Right ventricle myocardium superior (tissue), 1 donor: ENCODE data around the gene ZNF428. TPM values are rescaled to one million over a fixed set of nuclear protein-coding genes. Genes with fewer than 3 reads are reported as not detected.
"Not testable (repeated sequence)": the region's sequence is repeated elsewhere in the genome, so short reads cannot be mapped to it uniquely, and the experiment has no call there.

Experiments
- ATAC-seq: fragments of 200-7000 bp; cut with Tn5 transposase; one replicate; pipeline ENCODE4 v1.9.1; 2020; ENCODE audit warnings: mild to moderate bottlenecking; ENCODE audit not compliant: poor library complexity
- DNase-seq: peaks from one replicate; pipeline ENCODE4 v3.0.0-alpha.2; 2020
- intact Hi-C: fragments of 100-400 bp; cut with DNase I; formaldehyde crosslinking; loops from one replicate; pipeline ENCODE4 v1.11.2; 2022
- total RNA-seq: library from RNA; stranded (reverse); fragmentation: NEBNext Ultra II Directional; extraction: Animal tissue kit (Norgen Biotek cat#: 25700); gene quantifications from one replicate; pipeline ENCODE4 v1.2.1, GENCODE V29; 2021
- donor health status: DM: no; HTN: yes; CAD: no; lungs with severe emphysema.

ZNF428 gene
- total RNA-seq, 1 donor from 2014 or later: 32.5 TPM

GRCh38 chr19:43623889-43624670, 4.7 kb upstream of the ZNF428 start:
- DNase-seq (no peak), ATAC-seq (no peak)
- intact Hi-C loops: no loop called here

GRCh38 chr19:43622956-43623355, 3.5 kb upstream of the ZNF428 start:
- intact Hi-C loops: no loop called here
- ATAC-seq (no peak), DNase-seq (no peak)

GRCh38 chr19:43622070-43622469, 2.6 kb upstream of the ZNF428 start:
- intact Hi-C loops: no loop called here
- DNase-seq (no peak), ATAC-seq (no peak)

GRCh38 chr19:43620061-43621001, 902 bp upstream of the ZNF428 start:
- intact Hi-C loops: no loop called here
- ATAC-seq (no peak), DNase-seq (peak; percentile 92)

- ATAC-seq: peak; percentile 37
- no peak for DNase-seq
- intact Hi-C loops: no loop called here
These were observed 538 bp downstream of the ZNF428 start for GRCh38 chr19:43618921-43619261.

- DNase-seq (no peak), ATAC-seq (no peak)
- intact Hi-C loops: no loop called here
These were observed 2.5 kb downstream of the ZNF428 start for GRCh38 chr19:43616954-43617353.

- no peak for DNase-seq
- no peak for ATAC-seq
- intact Hi-C loops: no loop called here
These were observed 3.1 kb downstream of the ZNF428 start for GRCh38 chr19:43616306-43616705.

- DNase-seq (no peak), ATAC-seq (no peak)
- intact Hi-C loops: no loop called here
These were observed 7.1 kb downstream of the ZNF428 start for GRCh38 chr19:43612374-43612773.

- intact Hi-C loops: no loop called here
- ATAC-seq (no peak), DNase-seq (no peak)
These were observed 7.6 kb downstream of the ZNF428 start, which contains the start of gene SRRM5 for GRCh38 chr19:43611788-43612187. SRRM5 (plus strand) TSS chr19:43612088; CDS start chr19:43612122, 34 bp downstream.

GRCh38 chr19:43610493-43610892, 8.9 kb downstream of the ZNF428 start:
- intact Hi-C loops: no loop called here
- DNase-seq (no peak), ATAC-seq (no peak)

GRCh38 chr19:43609872-43610271, 9.6 kb downstream of the ZNF428 start:
- no peak for DNase-seq
- intact Hi-C loops: no loop called here
- ATAC-seq: no peak

GRCh38 chr19:43607238-43608205, 11.9 kb downstream of the ZNF428 start:
- no peak for DNase-seq
- intact Hi-C loops: no loop called here
- peak; percentile 12 for ATAC-seq

GRCh38 chr19:43606569-43607229, 12.7 kb downstream of the ZNF428 start:
- ATAC-seq (no peak), DNase-seq (no peak)
- intact Hi-C loops: no loop called here

- intact Hi-C loops: no loop called here
- DNase-seq: no peak
- ATAC-seq: no peak
These were observed 13.4 kb downstream of the ZNF428 start for GRCh38 chr19:43605875-43606568.

GRCh38 chr19:43600326-43600725, 19.1 kb downstream of the ZNF428 start:
- intact Hi-C loops, ATAC-seq, DNase-seq: not testable (repeated sequence)

- DNase-seq (no peak), ATAC-seq (no peak)
- intact Hi-C loops: no loop called here
These were observed 19.7 kb downstream of the ZNF428 start for GRCh38 chr19:43599635-43600295.
